Globus pallidus (tissue), 1 donor: ENCODE results near the gene CHURC1.

Experiments used
- DNase-seq: peaks from one replicate; pipeline ENCODE4 v3.0.0-alpha.2; 2015; ENCODE audit warnings: low spot score

The CHURC1 gene

DNA sequence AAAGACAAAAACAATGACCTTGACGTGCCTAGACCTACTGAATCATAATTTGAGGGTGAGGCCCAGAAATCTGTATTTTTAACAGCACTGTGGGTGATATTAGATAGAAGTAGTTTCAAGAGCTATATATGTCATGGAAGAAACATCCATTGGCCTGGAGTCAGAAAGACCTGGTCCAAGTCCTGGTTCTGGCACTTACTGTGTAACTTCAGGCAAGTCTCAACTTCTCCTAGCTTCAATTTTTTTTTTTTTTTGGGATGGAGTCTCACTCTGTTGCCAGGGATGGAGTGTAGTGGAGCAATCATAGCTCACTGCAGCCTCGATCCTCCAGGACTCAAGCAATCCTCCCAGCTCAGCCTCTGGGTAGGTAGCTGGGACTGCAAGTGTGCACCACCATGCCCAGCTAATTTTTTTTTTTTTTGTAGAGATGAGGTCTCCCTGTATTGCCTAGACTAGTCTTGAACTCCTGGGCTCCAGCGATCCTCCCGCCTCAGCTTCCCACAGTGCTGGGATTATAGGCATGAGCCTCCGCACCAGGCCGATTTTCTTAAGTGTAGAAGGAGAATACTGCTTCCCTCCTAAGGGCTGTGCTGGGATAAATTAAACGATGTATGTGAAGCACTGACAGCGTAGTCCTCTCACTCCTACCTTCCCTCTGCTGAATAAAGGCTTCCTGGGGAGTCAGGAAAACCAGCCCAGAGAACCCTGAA, 42.6 kb downstream of the CHURC1 start:
- DNase-seq = no peak

DNA sequence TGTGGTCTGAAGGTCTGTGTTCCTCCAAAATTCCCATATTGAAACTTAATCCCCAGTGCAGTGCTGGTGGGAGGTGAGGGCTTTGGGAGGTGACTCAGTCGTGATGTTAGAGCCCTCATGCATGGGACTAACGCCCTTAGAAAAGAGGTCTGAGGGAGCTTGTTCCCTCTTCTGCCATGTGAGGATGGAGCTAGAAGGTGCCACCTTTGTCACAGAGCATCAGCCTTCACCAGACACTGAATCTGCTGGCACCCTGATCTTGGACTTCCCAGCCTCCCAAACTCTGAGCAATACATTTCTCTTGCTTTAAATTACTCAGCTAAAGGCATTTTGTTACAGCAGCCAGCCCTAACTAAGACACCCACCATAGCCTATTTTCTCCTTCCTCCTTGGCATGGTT, 43.9 kb downstream of the CHURC1 start:
- no peak for DNase-seq

DNA sequence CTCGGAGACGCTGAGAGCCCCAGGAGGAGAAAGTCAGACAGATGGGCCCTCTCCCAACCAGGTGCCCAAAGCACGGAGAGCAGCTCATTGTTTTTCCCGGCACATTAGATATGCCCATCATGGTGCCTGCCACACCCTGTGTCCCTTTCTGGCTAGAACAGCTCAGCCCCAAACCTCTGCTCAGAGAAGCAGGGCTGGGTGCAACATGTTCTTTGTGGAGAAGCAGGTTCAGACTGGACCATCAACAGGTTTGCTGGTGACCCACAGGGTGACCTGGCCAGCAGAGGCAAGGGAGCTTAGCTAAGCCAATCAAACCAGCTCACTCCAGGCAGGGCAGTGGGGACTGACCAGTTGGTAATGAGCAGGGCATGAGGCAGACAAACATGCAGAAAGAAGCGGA, 44.5 kb downstream of the CHURC1 start:
- DNase-seq = no peak

DNA sequence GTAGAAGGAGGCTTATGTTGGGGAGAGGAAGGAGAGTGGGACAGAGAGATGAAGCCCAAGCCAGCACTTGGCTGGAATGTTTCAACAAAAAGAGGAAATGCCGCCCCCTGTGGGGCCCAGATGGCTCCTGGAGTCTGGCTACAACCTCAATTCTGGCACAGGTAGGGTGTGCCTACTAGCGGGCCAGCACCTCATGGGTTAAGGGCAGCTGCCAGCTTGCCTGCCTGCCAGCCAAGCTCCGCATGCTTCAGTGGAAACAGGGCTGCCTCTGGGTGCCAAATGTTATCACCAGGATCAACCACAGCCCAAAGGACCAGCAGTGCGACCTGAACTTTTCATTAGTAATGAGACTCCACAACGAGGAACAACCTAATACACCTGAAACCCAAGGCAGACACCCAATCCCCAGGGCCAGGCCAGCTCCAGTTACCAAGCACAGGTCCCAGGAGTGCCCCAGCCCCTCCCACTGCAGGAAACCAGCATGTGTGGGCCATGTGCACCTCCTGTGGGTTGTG, 46.6 kb downstream of the CHURC1 start:
- DNase-seq = no peak

DNA sequence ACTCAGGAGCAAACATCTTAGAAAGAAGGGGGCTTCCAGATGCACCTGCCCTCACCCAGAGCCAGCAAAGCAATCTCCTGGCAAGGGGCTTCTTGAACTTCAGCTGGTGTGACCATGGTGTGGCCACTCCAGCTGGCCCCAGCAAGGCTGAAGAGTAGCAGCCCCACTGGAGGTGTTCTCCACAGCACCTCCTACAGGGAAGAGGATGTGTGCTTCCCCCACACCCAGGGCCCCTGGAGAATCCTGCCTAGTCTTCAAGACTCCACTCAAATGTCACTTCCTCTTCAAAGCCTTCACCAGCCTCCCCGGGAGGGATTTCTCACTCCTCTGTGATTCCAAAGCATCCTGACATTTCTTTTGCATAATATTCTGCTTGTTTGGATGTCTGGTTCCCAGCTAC, 49.4 kb downstream of the CHURC1 start:
- no peak for DNase-seq

DNA sequence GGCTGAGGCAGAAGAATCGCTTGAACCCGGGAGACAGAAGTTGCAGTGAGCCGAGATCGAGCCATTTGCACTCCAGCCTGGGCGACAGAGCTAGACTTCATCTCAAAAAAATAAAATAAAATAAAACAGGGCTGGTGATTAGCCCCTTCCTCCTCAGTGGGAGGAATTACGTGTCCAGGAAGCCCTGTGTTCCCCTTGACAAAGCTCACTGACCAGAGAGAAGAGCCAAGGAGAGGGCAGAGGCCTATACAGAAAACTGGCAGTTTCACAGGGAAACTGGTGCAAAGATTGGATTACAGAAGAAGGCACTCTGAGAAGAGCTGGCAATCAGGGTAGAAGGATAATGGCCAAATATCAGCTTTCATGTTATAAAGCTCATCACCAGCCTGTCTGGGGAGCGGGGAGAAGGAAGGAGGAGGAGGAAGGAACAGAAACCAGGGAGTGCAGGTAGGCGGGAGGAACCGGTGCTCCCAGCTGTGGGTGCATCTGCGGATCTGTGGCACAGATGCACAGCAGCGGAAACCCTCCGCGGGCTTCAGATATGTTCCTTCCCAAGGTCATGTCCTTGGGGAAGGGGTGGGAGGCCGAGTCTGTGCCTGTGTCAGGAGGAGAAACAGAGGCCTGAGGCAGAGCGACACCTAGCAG, 51.2 kb downstream of the CHURC1 start:
- DNase-seq = no peak

DNA sequence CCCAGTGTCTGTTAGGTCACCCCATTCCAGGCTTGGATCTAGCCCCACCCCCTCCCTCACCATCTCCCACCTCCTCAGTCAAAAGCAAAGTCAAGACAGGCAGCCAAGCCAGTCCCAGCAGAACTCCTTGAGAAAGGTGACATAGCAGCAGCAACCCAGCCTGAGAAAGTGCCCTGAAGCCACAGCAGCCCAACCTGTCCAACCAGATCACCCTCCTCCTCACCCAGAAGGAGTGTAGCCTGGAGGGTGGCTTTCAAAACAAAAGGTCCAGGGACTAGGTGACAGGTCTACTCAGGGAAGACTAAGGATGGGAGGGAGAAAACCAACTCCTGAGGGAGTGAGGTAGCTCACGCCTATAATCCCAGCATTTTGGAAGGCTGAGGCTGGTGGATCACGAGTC, 52.7 kb downstream of the CHURC1 start:
- DNase-seq = no peak

DNA sequence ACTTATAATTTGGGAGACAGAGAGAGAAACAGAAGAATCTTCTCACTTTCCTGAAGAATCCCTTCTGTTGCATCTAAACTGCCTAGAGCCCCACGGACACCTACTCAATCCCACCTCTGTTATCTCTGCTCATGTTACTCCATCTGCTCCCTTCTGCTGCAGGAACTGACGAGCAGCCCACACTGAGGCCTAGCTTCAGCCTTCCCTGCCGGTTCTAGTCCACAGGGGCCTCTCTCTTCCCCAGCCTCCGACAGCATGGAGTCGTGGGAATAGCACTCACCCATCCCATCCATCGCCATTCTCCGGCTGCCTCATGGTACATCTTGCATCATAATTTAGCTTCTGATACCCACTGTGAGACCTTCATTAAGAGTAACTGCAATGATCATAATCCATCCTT, 53.9 kb downstream of the CHURC1 start:
- no peak for DNase-seq

DNA sequence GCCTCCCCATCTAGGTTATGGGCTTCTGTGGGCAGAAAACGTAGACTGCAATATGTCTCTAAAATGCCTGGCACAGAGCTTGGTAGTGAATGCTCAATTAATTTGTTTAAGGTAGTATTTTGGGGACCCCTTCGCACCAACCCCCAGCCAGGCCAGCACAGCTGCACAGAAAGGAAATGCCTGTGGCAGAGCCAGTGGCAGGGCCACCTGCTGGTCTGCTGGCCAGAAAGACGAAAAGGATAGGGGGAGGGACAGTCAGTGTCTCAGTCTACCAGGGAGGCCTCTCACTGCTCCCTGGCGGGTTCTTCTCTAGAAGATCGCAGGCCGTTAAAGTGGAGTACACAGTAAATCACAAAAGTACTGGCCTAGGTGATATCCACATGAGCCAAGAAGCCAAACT, 54.4 kb downstream of the CHURC1 start:
- no peak for DNase-seq

DNA sequence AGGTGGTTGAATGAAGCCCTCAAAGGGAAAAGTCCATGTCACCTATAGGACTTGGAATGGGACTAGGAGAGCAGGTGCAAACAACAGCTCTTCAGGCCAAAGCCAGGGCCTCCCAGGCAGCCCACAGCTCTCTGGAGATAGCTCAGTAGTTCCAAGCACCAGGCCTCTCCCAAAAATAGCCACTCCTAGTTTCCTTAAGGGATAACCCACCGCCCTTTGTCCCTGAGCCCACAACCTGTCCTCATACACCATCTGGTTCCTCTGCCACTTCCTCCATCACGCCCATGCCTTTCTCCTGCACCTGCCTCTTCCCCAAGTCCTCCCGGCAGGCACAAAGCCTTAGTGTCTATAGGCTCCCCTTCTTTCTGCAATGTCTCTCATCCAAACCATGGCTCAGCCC, 55.8 kb downstream of the CHURC1 start:
- no peak for DNase-seq

DNA sequence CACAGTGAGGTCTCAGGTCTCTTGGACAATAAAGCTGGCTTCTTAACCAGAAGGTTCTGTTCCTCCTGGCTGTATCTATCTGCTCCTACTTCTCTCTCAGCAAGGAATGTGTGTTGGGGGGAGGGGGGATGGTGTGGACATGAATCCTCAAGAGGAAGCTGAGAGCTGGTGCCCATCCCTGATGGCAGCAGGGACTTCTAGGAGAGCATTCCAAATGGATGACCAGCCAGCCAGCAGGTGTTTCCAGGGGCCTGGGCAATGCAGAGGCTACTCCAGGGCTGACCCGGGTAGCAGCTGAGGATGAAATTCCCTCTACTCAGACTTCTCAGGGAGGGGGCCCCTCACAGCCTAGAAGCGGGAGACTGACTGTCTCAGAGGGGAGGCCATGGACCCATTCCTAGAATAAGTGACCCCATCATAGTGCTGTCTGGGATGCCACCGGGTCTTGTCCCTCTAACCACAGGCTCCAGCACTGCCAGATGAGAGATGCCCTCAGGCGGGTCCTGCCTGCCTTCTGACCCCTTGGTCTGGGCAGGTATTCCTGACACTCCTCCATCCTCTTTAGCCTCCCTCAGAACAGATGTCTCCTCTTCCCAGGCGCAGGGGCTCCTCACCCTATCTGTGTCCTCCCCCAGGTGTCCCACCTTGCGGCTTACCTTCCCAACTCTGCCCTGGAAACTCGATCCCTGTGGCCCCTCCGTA, 56.7 kb downstream of the CHURC1 start:
- DNase-seq = no peak

DNA sequence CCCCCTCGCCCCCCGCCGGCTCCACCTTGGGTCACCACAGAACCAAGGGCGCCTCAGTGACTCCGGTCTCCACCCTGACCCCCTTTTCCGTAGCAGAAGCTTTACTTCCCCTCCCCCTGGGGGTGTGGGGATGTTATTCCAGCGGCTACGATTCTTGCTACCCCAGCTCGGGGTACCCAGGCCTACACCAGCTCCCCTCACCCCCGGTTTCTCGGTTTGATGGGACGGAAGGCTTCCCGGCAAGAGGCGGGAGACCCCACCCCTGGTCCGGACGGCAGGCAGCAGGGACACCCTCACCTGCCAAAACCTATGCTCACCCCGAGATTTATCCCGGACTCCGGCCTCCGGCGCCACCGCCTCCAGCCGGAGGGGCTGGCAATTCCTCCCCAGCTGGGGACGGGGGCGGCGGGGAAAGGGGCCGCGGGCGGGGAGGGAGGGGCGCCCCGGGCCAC, 57.3 kb downstream of the CHURC1 start:
- DNase-seq = no peak

DNA sequence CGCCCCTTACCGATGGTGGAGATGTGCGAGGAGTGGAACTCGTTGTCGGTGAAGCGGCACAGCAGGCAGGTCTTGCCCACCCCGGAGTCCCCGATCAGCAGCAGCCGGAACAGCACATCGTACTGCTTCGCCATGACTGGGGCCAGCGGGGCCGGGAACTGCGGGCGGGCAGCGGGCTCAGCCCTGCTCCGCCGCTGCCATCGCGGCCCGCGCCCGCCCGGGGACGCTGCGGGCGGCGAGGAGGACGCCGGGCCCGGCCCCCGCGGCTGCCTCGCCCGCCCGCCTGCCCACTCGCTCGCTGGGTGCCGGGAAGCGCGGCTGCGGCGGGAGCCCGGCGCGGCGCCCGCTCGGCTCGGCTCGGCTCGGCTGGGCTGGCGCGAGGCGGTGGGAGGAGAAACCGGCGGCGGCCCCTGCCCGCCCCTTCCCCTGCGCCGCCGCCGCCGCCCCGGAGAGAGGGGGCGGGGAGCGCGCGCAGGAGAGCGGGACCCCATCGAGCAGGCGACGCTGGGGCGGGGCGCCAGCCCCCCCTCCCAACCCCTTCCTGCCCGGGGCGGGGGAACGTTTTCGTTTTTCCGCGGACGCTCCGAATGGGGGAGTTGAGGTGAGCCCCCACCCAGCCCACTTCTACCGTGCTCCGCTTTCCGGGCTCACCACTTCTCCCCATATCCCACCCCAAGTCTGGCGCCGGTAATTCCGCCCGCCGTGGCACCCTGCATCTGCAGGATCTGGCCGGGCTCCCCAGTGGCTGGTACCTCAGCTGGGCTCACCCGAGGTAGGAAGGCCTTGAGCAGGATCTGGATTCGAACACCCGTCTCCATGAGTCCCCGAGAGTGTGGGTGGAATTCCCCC, 57.9 kb downstream of the CHURC1 start, which contains the start of gene RAB15:
RAB15 (minus strand) TSS at position 394 of the 849 bp plus-strand sequence; CDS start at position 134, 260 bp downstream.
- DNase-seq = no peak

DNA sequence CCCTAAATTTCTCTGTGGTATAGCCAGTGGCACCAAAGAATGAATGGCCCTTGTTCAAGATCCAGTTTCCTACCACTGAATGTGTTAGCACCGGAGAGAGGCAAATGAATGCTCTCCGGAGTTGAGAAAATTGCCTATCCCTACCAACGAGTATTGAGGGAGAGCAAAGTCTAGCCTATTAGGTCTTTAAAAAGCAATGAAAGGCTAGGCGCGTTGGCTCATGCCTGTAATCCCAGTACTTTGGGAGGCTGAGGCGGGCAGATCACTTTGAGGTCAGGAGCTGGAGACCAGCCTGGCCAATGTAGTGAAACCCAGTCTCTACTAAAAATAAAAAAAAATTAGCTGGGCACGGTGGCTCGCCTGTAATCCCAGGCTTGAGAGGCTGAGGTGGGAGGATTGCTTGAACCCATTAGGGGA, 58.8 kb downstream of the CHURC1 start:
- no peak for DNase-seq

DNA sequence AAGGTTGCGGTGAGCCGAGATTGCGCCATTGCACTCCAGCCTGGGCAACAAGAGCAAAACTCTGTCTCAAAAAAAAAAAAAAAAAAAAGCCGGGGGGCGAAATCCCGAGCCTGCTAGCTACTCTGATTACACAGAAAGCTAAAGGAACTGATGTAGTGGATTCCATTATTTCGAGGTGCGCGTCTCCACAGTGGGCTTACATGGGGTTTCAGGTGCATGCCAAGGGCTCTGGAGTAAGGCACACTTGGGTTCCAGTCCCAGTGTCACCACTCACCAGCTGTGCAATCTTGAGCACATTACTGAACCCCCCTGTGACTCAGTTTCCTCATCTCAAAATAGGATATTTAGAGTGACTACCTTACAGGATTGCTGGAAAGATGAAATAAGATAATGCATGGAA, 59.6 kb downstream of the CHURC1 start:
- DNase-seq = no peak

DNA sequence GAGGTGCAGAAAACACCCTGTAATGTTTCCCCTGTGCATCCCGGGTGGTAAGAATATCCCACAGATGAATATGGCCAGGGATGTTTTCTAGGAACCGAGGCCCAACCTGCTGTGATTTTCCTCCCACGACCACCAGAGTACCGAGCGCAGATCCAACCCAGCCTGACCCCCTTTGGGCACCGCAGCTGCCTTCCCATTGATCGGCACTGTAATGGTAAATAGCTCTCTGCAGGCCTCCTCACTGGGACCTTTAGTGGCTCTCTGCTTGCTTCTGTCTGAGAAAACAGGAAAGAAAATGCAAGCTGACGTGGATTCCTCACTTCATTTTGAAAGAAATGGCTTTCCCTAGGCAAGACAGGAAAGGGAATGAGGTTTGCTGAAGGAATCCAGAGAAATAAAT, 60.3 kb downstream of the CHURC1 start:
- no peak for DNase-seq

DNA sequence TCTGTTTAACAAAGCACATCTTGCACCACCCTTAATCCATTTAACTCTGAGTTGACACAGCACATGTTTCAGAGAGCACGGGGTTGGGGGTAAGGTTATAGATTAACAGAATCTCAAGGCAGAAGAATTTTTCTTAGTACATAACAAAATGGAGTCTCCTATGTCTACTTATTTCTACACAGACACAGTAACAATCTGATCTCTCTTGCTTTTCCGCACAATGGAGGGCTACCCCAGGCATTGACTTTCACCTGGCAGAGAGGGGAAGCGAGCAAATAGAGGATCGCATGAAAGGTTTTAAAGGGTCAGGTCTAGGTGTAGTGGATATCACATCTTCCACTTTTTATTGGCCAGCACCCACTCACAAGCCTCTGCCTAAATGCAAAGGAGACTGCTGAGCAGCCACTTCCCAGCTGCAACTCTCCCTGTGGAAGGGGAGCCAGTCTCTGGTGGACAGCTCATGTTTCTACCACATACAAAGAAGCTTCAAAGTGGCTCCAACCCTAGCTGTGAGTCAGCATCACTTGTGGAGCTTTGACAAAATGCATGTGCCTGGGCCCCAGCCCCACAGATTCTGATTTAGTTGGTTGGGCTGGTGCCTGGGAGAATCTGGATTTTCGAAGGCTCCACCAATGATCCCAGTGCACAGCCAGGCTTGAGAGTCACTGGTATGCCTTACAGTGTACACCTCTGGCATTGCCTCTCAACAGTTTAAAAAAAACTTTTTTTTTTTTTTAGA, 65.2 kb downstream of the CHURC1 start:
- no peak for DNase-seq

DNA sequence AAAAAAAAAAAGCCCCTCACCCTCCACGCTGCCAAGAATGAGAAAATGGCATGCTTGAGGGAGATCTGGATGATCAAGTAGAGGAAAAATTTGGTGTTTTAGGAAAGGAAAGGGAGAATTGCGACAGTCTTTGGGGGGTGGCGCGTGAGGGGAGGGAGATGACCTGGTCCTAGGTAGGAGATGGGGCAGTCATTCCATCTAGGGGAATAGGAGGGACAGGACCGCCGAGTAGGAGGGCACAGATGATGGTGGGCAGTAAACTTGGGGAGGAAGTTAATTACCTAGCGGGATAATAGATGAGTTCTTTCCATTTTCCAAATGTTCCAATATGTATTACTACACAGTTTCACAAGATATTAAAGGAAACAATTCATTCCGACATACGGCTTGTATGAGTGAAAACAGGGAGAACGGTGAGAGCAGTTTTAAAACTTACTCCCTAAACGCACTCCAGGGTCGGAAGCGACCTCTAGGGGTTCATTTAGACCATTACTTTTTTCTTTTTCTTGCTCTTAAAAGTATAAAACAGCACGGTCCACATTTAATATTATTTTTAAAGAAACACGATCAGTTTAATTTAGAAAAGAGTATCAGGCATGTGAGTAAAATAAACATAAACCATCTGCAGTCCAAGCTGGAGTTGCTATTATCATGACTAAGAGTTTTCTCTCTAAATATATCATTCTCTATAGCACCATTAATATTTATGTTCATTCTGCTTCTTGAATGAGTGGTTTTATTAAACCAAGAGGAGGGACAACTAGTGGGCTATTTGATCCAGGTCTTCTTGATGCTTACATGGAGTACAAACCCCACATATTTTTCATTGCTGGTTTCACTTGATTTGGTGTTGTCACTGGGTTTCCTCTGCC, 69.4 kb downstream of the CHURC1 start:
- DNase-seq = peak; percentile 42
